CD4-positive, alpha-beta T cell treated with Interleukin-4 for 4 hours (primary cell): Measurements from ENCODE around the gene TLNRD1.
"Not testable (repeated sequence)": the region's sequence is repeated elsewhere in the genome, so short reads cannot be mapped to it uniquely, and the experiment has no call there.

Source experiments
- DNase-seq: peaks from one replicate; pipeline ENCODE4 v3.0.0-alpha.2; 2020

TLNRD1 gene

GRCh38 chr15:81000624-81001151, at the start of gene TLNRD1:
Gene TLNRD1 (plus strand): TSS chr15:81000923. CDS start chr15:81002272, 1,349 bp downstream.
- peak; percentile 88 for DNase-seq

DNA sequence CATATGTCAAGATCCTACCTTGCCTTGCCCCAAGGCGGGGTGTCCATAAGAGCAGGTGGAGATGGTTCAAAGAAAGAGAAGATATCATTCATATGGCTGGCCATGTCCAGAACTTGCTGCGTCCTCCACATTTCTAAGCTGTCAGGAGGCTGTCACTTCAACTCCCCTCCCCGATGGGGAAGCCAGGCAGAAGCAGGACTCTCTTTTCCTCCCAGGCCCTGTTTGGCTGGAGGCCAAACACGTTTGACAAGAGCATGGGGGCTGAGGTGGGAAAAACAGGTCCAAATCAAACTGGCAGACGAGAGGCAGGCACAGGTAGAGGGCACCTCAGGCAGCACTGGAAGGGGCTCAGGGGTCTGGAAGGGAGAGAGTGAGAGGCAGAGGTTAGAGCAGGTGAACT, 48.8 kb upstream of the TLNRD1 start:
- no peak for DNase-seq

- DNase-seq = no peak
Measured at GRCh38 chr15:80953001-80953952, 47.4 kb upstream of the TLNRD1 start.

GRCh38 chr15:80953953-80954778, 46.6 kb upstream of the TLNRD1 start:
- no peak for DNase-seq

DNA sequence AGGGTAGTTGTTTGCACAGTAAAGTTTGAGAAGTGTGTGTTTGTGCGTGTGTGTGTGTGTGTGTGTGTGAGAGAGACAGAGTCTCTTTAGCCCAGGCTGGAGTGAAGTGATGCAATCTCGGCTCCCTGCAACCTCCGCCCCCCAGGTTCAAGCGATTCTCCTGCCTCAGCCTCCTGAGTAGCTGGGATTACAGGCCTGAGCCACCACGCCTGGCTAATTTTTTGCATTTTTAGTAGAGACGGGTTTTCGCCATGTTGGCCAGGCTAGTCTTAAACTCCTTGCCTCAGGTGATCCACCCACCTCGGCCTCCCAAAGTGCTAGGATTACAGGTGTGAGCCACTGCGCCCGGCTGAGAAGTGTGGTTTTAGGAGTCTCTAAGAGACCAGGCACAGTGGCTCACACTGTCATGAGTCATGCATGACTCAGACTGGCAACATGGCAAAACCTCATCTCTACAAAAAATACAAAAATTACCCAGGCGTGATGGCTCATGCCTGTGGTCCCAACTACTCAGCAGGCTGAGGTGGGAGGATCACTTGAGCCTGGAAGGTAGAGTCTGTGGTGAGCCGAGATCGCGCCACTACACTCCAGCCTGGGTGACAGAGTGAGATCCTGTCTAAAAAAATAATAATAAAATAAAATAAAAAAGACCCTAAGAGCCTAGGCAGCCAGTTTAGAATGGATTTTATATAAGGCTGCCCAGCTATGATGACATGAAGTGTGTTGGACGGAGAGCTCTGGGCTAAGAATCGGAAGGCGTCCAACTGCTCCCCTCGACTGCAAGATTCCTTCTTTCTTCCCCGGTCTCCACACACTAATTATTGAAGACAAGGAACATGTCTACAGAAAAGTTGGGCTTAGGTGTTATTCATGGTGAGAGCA, 44.9 kb upstream of the TLNRD1 start:
- DNase-seq = peak; percentile 60

- no peak for DNase-seq
Measured at GRCh38 chr15:80957556-80957955, 43.2 kb upstream of the TLNRD1 start.

- DNase-seq = no peak
Measured at GRCh38 chr15:80957976-80958375, 42.7 kb upstream of the TLNRD1 start.

- DNase-seq = no peak
Measured at GRCh38 chr15:80958818-80959495, 41.8 kb upstream of the TLNRD1 start.

- not testable (repeated sequence) for DNase-seq
Measured at GRCh38 chr15:80965454-80965853, 35.3 kb upstream of the TLNRD1 start.

GRCh38 chr15:80966431-80967197, 34.1 kb upstream of the TLNRD1 start:
- no peak for DNase-seq

DNA sequence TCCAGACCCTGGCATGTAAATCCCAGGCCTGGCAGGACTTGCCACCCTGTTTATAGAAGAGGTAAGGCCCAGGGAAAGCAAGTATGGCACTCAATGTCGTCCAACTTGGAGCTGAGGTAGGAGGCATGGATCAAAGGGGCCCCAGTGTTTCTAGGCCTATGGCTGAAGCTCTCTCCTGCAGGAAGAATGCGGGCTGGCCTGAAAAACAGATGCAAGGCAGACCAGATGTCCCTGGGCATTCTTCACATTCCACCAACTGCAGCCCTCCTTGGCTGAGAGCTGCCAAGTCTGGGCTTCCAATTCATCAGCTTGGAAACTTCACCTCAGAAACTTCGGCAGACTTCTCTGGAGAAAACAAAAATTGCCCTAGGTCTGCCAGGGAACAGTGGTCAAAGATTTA, 33.3 kb upstream of the TLNRD1 start:
- DNase-seq = no peak

DNA sequence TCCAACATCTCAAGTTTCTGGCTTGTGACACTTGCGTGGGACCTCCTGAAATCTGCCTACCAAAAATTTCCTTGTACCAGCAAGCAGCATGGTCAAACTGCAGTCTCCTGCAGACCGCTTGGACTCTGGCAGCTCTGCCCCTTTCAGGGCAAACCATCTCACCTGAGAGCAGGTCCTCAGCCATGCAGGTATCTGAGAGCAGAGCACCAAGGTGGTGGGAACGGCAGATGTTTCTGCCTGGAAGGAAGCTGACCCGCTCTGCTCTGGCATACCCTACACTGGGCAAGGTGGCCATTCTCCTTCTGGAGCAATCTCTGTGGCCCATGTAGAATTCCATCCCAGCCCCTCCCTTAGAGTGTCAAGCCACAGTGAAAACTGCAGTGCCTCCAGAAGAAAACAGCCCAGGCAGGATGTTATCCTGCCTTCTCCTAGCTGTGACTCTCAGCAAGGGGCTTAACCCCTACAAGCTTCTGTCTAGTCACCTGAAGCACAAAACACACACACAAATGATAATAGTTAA, 32.7 kb upstream of the TLNRD1 start:
- no peak for DNase-seq

DNA sequence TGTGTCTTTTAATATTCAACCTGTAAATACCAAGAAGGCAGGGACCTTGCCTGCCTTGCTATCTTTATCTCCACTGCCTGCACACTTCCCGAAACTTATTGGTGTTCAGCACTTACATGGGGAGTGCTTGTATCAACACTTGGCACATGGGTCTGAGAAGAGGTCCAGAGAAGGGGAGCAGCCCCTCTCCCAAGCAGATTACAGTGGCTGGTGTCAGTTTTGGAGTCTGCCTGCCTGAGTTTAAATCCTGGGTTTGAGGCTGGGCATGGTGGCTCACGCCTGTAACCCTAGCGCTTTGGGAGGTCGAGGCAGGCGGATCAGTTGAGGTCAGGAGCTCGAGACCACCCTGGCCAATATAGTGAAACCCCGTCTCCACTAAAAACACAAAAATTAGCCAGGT, 31.4 kb upstream of the TLNRD1 start:
- no peak for DNase-seq

DNA sequence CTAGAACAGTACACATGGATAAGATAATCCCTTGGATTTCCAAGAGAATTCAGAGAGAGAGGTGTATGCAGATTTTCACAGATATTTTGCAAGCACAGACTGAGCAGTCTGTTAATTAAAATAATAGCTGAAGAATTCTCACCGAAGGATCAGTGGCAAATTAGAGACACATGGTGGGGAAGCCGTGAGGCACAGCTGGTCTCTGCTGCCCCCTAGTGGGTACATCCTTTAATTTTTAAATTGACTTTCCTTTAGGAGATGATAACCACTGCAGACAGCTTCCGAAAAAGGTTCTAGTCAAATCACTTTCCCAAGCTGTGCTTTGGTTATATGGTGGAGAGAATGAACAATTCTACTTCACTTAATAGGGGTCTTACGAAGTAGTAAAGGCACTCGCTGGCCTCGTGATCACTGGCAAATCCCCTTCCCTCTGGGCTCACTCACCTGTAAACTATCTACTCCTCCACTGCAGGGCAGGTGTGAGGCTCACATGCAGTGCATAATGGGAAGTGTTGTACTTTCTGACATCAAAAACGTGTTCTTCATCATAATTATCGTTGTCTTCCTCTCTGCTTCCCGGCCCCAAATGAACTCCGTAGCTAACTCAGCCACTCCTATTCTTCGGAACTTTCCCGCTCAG, 30.6 kb upstream of the TLNRD1 start:
- DNase-seq = peak; percentile 63

DNA sequence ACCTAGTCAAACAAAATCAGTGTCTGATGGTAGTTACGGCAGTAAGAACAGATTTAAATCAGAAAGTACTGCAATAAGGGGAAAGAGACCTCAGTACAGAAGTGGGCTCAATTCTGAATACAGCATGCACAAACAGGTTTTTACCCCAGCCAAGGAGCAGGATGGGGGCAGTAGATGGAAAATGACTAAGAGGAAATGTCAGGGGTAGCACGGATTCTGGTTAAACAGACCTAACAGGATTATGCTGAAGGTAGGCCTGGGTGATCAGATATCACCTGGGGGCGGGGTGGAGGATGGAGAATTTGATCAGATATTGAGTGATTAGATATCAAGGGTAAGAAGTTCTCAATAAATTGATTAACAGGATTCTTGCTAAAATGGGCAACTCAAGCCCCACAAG, 30.1 kb upstream of the TLNRD1 start:
- DNase-seq = no peak

GRCh38 chr15:80971143-80971542, 29.6 kb upstream of the TLNRD1 start:
- no peak for DNase-seq

GRCh38 chr15:80972276-80972675, 28.4 kb upstream of the TLNRD1 start:
- DNase-seq = no peak

- DNase-seq = no peak
Measured at GRCh38 chr15:80974914-80975313, 25.8 kb upstream of the TLNRD1 start.

DNA sequence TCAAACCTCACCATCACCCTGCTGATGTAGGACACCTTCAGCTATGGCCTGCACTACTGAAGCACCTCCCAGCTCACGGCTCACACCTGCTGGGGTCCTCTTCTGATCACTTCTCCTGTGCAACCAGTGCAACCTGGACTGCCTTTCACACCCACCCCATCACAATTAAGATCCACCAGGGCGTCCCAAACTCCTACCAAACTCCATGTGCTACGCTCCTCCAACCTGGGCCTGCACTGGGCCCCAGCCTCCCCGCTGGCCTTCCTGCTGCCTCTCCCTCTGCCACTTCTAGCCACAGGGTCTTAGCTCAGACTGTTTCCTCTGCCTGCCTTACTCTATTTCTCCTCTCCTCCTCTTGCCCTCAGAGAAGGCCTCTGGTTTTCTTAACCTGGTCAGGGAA, 23.9 kb upstream of the TLNRD1 start:
- no peak for DNase-seq

DNA sequence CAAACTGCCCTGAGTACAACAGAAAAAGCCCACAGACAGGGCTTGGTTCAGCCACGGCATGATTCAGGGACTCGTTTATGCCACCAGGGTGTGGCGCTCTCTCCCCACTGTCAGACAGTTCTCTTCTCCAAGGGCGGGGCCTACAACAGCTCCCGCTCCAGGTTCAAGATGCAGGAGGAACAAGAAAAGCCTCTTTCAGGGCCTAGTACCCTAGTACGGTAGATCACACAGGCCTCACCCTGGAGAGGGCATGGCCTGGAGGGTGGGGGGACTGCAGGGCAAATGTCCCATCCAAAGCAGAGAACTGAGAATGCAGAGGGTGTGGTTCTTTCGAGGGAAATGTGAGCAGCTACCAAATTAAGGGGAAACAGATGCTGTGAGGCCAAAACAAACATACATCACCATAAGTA, 23.1 kb upstream of the TLNRD1 start:
- peak; percentile 39 for DNase-seq
